CD4-positive, alpha-beta T cell treated with Interleukin-15 for 4 hours (primary cell): Measurements from ENCODE around the gene CFAP221.

Source experiments
- DNase-seq: peaks from one replicate; pipeline ENCODE4 v3.0.0-alpha.2; 2020; ENCODE audit warnings: low spot score

CFAP221 gene

GRCh38 chr2:119544075-119544938 lies at the start of gene CFAP221:
CFAP221 (plus strand) TSS chr2:119544449; CDS start chr2:119546132, 1,683 bp downstream.
- no peak for DNase-seq

DNA sequence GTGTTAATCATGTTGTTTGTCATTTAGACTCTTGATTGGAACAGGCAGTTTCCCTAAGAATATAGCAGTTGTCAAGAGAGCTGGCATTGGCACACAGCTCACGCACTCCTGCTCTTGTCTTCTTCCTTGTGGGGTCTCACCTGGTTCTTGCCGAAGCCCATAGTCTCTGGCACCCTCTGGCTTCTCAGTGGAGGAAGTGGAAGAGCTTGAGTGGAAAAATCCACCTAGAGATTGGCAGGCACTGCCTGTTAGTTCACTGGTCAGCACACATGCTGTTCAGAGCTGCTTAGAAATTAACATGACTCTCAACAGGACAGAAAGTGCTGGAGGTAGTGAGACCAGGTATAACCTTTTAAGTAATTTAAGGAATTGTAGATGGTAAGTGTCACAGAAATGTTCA lies 48.3 kb upstream of the CFAP221 start:
- no peak for DNase-seq

DNA sequence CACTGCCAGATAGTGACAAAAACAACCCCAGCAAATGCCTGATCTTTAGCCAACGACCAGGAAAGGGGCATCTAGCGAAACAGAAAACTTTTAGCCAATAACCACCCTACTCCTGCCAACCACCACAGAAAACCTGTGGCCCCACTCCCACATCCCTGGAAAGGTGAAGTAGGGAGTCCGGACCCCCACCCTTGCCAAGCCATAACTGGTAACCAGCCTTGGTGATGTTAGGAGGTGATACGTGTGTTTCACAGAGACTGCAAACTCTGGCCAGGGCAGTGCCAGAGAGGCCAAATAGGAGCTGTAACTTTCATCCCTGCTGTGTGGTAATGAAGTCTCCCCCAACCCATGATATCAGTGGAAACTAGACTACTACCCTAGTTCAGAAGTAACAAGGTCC lies 47.6 kb upstream of the CFAP221 start:
- no peak for DNase-seq

GRCh38 chr2:119508756-119509155 lies 35.5 kb upstream of the CFAP221 start:
- DNase-seq, result no peak

DNA sequence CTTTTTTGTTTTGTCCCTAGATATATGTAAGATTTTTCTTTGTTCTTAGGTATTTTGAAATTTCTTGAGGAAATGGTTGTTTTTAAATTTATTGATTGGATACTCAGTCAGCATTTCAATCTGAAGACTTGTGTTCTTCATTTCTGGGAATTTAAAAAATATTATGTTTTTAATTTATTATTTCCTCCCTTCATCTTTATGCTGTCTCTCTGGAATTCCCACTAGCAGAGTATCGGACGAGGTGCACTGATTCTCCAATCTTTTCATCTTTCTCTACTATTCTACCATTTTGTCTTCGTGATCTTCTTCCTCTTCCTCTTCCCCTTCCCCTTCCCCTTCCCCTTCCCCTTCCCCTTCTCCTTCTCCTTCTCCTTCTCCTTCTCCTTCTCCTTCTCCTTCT lies 32.3 kb upstream of the CFAP221 start:
- no peak for DNase-seq

DNA sequence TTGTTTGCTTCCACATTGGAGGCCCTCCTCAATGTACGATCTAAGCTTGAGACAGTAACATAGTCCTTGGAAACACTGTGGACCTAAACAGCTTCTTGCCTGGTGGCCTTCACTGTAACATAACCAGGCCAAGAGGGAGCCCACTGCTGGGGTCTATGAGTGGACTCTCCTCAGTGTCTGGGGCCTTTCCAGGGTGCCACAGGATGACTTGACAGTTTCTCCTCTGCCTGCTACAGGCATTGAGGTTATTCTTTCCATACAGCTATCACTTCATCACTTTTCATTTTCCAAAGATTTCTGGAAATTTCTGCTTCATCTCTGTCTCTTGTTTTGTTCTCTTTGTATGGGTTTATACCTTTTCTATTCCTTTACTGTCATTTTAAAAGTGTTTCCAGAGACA lies 31.3 kb upstream of the CFAP221 start:
- DNase-seq, result no peak

DNA sequence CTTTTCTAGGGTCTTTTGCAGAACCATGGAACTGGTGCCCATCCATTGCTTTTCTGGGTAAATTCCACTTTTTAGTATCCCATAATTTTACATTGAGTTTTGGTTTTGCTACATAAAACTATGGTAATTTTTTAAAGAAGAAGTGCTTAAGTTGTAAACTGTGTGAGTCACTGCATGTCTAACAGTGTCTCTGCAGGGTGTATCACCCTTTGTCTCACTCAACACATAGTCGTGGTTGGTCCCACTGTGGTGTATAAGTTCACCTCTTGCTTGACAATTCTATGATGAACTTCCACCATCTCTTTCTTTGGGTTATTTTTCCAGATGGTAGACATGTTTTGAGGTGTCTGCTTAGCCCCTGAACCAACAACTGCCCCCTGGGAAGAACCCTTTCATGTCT lies 30.4 kb upstream of the CFAP221 start:
- DNase-seq, result no peak

GRCh38 chr2:119516121-119516520 lies 28.1 kb upstream of the CFAP221 start:
- DNase-seq, result no peak

DNA sequence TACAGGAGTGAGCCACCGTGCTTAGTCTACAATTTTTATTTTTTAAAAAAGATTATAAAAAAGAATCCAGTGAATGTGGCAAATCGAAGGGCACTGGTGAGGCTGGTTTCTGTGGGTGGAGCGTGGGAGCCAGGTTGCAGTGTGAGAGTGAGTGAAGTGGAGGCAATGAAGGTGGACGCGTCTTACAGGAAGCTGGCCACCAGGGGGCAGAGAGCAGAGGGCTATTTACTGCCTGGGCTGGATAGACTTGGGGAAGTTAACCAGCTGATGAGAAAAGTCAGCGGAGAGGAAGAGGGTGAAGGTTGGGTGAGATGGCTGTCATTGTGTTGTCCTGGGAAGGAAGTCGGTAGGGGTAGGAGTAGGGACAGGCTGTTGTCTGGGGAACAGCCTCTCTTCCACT lies 26.8 kb upstream of the CFAP221 start:
- peak; percentile 7 for DNase-seq

GRCh38 chr2:119518401-119519056 lies 25.7 kb upstream of the CFAP221 start:
- no peak for DNase-seq

DNA sequence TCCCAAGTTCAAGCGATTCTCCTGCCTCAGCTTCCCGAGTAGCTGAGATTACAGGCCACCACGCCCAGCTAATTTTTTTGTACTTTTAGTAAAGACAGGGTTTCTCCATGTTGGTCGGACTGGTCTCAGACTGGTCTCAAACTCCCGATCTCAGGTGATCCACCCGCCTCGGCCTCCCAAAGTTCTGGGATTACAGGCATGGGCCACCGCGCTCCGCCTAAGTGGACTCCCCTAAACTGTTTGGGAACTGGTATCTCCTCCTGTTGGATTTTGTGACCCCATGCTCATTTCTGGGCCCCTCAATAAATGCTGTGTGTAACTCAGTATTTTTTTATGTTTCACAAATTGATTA lies 25.2 kb upstream of the CFAP221 start:
- DNase-seq, result no peak

DNA sequence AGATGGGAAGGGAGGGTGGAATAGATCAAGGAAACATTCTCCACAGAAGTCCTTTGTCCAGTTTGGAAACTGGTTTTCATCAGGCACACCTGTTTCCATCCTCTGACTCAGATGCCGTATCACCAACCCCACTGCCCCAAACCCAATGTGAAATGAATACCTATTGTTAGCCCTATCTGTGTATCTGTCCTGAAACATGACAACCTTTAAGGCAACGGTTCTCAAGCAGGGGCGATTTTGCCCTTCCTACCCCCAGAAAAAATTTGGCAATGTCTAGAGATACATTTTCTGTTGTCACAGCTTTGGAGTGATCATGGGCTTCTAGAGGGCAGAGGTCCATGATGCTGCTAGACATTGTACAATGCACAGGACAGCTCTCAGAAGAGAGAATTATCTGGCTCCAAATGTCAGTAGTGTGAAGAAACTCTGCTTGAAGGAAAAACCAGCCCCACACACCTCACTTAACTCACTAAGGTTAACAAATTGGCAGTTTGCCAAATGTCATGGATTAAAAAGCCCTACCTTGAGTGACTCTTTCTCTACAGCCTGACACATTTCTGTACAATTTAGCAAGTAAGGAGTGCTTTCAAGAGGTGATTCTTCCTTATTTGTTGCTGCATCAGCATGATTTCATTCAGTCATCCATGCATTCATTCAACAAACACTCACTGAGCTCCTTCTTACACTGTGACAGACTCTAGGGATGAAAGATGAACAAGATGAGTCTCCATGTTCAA lies 23.4 kb upstream of the CFAP221 start:
- no peak for DNase-seq

DNA sequence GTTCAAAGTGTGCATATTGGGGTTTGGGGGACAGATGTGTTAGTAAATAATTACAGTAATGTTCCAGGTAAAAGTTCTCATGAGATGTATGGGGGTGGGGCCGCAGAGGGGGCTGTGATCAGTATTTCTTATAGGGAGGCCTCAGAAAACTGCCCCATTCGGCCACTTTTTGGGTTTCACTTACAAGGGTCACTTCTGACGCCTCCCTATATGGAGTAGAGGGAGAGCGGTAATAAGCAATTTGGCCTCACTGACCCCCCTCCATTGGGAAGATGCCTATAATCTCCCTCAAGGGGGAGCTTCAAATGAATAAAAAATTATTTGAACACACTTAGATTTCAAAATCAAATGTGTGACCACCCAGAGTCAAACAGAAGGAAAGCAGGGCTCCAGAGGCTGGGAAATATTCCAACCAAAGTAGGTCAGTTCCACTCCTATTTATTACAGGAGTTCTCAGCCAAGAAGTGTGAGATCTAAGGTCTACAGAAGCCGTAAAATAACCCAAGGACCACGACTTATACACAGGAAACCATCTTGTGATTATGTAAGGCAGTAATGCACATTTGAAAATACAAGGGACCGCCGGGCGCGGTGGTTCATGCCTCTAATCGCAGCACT lies 22.7 kb upstream of the CFAP221 start:
- no peak for DNase-seq

DNA sequence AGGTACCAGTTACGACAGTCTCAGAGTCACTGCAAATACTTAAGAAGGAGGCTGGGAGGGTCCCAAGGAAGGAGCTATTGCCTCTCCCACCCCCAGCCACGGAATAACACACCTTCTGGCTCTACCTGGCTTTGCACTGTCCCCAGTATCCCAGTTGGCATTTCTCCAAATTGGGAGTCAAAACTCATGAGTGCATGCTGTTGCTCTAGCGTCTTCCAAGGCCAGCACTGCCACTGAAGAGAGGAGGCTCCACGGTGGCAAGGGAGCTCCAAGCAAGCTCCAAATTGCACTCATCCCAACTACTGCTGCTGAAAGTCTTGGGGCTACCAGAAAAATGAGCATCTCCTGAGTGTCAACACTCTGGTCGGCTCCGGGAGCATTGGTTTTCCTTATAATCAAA lies 21.6 kb upstream of the CFAP221 start:
- no peak for DNase-seq

DNA sequence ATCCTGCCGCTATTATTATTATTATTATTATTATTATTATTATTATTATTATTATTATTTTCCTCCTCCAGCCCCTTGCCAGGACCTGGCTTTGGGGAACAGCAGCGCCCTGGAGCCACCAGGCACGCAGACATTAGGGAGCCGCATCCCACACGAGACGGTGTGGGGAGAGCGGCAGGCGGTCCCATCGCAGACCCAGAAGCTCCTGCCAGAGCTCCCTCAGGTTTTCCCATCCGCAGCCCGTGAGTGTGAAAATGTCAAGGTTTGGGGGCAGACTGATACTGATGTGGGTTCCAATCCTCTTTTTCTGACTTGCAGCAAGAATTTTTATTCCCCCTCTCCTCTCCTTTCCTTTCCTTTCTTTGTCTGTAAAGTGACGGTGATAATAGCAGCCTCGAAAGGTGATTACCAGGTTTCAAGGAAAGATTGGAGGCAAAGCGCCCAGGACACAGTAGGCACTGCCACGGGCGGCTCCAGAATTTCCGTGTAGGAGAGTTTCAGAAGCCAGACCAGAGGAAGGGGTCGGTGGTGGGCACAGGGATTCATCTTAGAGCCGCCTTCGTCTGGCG lies 20.8 kb upstream of the CFAP221 start:
- no peak for DNase-seq

DNA sequence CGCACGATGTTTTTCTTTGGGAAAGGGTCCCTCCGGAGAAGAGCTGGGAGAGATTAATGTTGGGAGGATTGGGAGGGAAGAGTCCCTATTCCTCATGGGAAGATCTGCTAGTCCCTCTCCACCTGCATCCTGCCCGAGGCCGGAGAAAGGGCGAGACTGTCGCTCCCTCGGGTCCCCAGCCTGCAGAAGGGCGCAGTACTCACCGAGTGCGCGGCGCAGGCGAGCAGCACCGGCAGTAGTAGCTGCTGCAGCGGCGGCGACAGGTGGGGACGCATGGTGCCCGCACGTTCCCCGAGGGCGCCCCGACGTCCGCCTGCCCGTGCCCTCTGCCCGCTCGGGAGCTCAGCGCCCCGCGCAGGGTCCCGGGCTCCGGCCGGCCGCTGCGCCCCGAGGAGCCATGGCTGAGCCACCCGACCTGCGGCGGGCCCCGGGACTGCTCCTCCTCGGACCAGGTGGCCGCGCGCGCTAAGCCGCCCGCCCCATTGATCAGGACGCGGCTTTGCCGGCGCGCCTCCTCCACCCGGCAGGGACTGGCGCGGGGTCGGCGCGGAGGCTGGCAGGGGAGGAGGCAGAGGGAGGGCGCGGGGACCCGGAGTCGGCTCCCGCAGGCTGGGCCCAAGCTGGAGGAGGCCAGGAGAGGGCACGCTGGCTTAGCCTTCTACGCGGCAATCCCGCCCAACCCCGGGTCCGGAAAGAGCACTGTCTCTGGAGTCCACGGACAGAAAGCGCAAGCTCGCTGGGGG lies 20.1 kb upstream of the CFAP221 start, which contains the start of gene SCTR:
SCTR (minus strand) TSS at position 532 of the 743 bp plus-strand sequence; CDS start at position 275, 257 bp downstream.
- no peak for DNase-seq

- no peak for DNase-seq
These were observed 18.6 kb upstream of the CFAP221 start for GRCh38 chr2:119525614-119526013.

- no peak for DNase-seq
These were observed 16.2 kb upstream of the CFAP221 start for GRCh38 chr2:119527999-119528398.

DNA sequence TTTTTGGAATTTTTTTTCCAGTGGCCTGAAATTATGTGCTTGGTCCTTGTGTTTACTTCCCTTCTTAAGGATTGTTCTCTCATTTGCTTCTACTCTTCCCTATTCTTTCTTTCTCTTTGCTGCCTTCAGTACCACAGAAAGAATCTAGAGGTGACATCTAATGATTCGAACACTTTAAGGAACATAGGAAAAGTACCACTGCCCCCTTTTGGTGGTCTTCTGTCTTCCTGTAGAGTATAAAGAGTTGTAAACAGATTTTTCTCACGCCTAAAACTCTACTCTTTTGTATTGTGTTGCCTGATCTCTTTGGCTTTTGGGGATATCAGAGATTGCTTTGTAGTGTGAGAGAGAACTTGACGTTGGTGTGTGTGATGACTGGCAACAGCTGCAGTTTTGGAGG lies 13.0 kb upstream of the CFAP221 start:
- DNase-seq, result no peak

DNA sequence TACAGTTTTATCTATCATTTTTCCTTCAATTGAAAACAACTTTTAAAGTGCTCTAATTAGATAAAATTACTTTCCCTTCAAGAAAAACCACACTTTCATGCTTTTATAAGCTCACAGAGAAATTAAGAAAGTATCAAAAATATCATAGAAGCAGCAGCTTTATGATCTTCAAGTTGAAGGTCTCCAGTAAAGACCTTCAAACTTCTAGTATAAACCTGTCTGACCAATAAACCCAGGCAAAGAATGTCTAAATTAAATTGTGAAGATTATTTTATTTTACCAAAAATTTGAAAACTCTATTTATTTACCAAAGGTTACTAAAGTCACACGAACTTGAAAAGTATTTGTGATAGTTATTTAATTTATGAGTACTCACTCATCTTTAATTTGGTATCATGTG lies 10.7 kb upstream of the CFAP221 start:
- DNase-seq, result no peak

- DNase-seq, result no peak
These were observed 8.0 kb upstream of the CFAP221 start for GRCh38 chr2:119536211-119536610.
